ENCODE measurements around the gene CHN1.

Gene CHN1

DNA sequence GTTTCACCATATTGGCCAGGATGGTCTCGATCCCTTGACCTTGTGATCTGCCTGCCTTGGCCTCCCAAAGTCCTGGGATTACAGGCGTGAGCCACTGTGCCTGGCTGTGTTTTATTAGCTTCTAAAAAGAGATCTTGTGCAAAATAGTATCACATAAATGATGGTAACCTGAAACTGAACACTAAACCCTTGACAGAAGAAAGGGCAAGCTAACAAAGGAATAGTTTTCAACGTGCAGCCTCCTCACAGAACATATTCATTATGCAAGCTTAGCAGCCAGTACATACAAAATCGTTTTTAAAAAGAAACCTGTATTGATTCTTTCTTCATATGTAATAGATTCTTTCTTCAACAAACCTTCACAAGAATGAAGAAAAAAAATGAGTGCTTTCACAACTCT, 20.6 kb downstream of the CHN1 start:
- DNase-seq: no peak
- in situ Hi-C loops (cut with MboI; ENCODE audit: low pct_unique_long_range_greater_than_20kb, low sequenced_read_pairs): loop anchor here (25.0 kb wide), 1 partner anchor 222 kb away; the partner anchor contains the start of gene CHRNA1

DNA sequence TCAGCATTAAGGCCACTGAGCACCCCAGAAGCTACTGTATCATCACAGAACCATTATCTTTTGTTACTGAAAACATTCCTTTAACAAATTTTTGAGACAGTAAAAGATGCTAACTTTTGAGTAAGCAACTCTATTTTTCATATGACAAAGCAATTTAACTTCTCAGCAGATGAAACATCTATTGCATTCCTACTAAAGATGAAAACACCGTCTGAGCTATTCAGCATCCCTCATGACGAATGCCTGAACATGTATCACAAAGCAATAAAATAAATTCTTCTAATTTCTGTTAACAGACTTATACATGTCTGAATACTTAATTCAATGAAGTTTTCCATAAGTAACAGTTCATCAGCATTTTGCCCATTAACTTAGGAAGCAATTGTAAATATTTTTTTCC, 23.9 kb downstream of the CHN1 start:
- no peak for DNase-seq
- in situ Hi-C loops (cut with MboI; ENCODE audit: low pct_unique_long_range_greater_than_20kb, low sequenced_read_pairs): loop anchor here (25.0 kb wide), 1 partner anchor 219 kb away; the partner anchor contains the start of gene CHRNA1

DNA sequence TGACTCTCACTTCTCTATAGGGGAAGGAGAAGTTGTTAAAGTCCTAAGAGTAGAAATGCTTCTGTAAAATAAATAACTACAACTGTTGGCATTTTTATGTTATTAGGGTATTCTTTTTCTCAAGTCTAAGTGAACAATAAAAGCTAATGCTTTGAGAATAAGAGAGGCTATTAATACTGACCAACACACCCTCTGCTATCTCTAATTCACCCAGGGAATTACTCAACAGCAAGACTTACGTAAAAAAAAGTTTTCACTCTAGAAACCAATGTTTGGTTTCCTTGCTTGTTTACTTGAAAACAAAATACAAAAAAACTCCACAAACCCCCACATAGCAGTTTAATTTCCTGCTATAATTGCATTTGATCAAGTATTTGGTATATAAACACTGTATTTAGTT, 25.2 kb downstream of the CHN1 start:
- DNase-seq: no peak
- in situ Hi-C loops (cut with MboI; ENCODE audit: low pct_unique_long_range_greater_than_20kb, low sequenced_read_pairs): loop anchor here (25.0 kb wide), 1 partner anchor 218 kb away; the partner anchor contains the start of gene CHRNA1

DNA sequence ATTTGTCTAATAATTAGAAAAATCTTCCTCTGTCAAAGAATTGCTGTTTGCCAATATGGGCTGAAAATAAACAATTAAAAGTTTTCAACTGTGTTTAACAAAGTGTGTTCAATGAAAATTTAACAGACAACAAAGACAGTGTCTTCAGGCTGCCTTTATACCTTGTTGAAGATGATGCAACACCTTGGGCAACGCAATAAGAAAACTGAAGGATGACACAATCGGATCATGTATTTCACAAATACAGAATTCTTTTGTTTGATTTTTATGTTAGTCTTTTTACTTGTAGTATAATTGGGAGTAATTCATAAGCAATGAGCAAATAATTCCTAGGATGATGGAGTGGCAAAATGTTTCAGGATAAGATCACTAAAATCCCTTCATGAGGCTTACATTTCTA, 27.8 kb downstream of the CHN1 start:
- in situ Hi-C loops (cut with MboI; ENCODE audit: low pct_unique_long_range_greater_than_20kb, low sequenced_read_pairs): loop anchor here (25.0 kb wide), 1 partner anchor 215 kb away; the partner anchor contains the start of gene CHRNA1
- DNase-seq: no peak

DNA sequence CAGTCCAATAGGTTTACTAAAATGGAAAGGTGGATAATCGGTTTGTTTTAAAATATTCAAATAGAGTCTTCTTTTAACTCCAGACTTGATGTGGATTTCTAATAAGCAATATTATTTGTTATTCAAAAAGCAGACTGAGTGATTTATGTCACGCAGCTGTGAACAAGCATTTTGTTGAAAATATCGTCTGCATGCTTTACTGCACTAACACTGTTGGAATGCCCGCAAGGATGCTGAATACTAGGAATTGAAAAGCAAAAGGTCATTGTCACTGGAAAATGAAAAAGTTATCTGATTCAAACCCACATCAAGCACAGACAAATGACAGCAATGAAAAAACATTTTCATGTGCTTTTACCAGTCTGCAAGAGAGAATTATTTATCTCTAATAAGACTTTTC, 31.1 kb downstream of the CHN1 start:
- in situ Hi-C loops (cut with MboI; ENCODE audit: low pct_unique_long_range_greater_than_20kb, low sequenced_read_pairs): no loop called here
- no peak for DNase-seq

DNA sequence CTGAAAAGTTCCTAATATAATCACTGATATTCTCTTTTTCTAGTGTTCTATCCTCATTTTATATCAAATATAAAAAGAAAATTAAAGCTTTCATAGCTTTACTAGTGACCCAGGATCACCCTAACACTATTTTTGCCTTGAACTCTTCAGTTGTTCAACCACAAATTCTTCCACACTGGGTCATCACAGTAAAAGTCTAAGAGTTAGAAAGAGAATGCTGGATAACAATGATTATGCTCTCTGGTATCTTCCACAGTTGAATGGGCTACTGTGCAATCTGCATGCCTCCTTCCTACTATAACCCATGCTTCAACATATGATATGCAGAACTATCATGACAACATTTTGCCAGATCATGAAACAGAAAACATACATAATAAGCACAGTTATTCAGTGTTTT, 32.3 kb downstream of the CHN1 start:
- no peak for DNase-seq
- in situ Hi-C loops (cut with MboI; ENCODE audit: low pct_unique_long_range_greater_than_20kb, low sequenced_read_pairs): no loop called here

DNA sequence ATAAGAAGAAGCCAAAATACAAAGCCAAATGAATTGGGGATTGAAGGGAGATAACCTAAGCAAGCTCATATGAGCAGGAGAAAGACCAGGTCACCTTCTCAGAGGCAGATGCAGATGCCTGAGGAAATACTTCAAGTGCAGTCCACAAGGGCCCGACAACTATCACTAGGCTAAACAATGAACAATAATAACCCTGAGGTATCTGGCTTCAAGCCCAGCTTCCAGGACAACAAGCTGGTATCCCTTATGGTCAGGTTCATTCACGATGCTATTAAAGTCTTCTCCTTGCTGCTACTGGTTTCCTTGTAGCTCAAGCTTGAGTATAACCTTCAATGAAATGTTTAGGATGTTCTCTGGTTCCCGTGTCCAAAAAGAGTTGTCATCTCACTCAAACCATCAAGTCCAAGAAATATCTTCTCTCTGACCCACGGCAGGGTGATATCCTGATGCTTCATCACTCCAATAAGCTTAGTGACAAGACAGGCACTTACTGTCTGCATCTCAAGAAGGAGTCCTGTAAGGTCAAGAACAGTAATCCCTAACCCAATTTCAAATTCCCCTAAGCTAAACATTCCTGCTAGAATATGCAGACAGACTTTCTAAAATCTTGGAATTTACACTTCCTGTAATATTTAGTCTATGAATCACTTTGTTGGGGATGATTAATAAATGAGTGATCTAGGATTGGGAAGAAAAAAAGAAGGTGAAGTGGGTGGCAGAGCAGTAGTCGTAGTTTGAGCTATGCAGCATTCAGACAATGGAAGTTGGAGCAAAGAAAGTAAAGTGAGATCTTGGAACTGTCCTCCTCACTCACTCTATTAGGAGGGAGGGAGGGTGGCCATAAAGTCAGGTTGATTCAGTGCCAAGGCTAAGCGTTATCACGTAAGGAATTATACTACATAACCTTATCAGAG, 33.1 kb downstream of the CHN1 start:
- in situ Hi-C loops (cut with MboI; ENCODE audit: low pct_unique_long_range_greater_than_20kb, low sequenced_read_pairs): no loop called here
- no peak for DNase-seq

DNA sequence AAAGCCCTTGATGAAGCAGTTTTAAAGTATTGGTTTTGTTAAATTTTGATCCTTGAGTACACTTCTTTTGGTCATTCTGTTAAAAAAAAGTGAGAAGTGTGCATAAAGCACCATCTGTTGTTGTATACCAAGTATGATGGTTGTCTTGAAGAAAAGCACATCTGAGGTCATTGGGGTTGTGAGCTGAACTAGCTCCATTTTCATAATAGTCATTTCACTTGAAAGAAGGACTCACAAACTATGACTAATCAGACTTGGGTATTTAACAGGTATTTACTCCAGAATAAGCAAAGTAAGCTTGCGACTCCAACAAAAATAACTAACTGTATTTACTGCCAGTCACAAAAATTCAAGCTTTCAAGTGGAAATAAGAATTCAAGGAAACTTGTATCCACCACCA, 35.1 kb downstream of the CHN1 start:
- in situ Hi-C loops (cut with MboI; ENCODE audit: low pct_unique_long_range_greater_than_20kb, low sequenced_read_pairs): no loop called here
- DNase-seq: no peak

DNA sequence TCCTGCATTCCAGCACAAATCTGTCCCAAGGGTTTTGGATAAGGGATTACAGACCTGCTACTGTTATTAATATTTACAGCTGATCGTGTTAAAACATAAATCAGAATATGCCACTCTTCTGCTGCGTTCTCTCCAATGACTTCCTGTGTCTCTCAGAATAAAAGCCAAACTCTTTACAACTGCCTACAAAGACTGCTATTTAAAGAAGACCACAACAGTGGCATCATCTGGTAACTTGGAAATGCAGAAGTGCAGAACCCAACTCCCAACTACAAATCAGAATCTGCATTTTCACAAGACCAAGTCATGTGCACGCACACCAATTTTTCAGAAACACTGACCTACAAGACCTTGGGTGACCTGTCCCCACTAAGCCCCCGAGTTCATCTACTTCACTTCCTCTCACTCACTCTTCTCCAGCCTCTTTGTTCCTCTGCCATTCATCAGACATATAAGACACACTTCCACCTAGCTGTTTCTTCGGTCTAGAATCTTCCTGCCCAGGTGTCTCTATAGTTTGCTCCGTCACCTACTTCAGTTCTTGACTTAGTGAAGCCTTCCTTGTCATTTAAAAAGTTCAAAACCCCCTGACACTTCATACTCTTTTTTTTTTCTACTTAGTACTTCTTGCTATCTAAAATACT, 36.0 kb downstream of the CHN1 start:
- DNase-seq: no peak
- in situ Hi-C loops (cut with MboI; ENCODE audit: low pct_unique_long_range_greater_than_20kb, low sequenced_read_pairs): no loop called here

DNA sequence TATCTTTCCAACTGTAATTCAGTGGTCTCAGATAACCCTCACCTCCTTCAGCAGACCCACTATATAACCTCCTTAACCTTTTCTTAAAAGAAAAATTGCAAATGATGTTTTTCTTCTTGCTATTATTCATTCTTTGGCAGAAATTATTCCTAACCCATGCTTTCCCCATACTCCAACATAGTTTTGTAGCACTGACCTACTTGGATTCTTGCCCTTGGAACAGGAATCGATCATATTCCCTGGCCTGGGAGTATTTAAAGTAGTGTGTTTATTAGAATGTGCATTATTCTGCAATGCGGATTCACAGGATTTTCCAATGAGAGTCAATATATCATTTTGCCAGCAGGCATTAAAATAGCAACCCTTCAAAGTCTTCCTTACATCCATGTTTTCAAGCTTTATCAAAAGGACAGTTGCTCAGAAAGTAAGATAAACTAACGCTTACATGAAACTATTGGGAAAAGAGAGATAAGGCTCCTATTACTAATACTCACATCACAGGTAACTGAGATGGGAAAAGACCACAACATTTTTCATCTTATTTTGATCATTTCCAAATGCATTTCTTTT, 37.4 kb downstream of the CHN1 start:
- no peak for DNase-seq
- in situ Hi-C loops (cut with MboI; ENCODE audit: low pct_unique_long_range_greater_than_20kb, low sequenced_read_pairs): no loop called here

DNA sequence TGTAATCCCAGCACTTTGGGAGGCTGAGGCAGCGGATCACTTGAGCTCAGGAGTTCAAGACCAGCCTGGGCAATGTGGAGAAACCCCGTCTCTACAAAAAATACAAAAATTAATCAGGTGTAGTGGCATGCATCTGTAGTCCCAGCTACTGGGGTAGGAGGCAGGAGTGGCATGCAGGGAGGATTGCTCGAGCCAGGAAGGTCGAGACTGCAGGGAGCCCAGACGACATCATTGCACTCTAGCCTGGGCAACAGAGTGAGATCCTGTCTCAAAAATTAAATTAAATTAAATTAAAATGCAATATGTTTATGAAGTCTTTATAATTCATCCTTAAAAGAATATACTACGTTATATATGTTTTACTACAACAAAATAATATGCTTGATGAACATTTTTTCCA, 38.1 kb downstream of the CHN1 start:
- DNase-seq: no peak
- in situ Hi-C loops (cut with MboI; ENCODE audit: low pct_unique_long_range_greater_than_20kb, low sequenced_read_pairs): no loop called here

DNA sequence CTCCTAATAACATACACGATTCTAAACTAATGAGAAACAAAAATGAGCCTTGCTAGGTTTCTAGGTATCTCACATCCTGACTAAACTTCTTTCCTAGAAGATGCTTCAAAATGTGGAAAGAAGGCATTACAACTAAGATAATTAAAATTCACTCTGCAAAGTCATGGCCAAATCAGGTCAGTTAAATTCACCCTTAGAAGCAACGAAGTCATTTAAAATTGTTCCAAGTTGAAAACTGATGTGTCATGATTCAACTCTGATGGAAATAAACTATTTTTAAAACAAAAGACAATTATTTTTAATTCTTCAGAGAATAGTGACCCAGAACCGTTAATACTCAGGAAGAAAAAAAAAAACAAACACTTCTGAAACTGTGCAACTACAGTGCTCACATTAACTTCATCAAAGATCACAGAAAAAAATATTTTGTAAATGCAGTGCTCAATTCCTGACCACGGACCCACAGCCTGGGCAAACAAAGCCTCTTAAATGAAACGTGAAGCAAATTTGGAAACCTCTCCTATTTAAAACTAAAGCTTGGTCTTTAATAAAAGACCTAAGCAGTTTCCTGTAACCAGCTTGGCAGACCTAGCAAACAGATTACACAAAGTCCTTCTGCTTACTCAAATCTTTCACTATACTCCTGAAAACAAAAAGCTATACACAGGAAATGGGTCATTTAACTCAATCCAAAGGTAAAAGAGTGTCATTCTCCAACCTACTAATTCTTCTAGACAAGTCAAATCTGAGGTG, 39.0 kb downstream of the CHN1 start:
- no peak for DNase-seq
- in situ Hi-C loops (cut with MboI; ENCODE audit: low pct_unique_long_range_greater_than_20kb, low sequenced_read_pairs): no loop called here

DNA sequence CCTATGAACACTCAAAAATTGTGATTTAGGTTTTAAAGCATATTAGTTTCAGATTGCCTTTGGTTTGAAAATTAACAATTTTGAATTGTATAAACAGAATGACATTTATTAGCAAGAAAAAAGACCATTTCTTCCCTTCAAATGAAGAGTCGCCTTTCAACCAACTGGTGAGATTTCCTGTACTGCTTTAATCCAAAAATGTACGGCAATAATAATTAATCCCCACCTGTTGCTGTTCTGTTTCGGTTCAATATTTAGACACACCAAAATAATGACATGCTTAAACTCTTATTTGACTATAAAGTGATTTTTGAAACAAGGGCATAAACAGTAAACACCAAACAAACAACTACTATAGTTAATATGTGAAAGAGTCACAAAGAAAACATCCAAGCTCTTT, 39.6 kb downstream of the CHN1 start:
- no peak for DNase-seq
- in situ Hi-C loops (cut with MboI; ENCODE audit: low pct_unique_long_range_greater_than_20kb, low sequenced_read_pairs): no loop called here

DNA sequence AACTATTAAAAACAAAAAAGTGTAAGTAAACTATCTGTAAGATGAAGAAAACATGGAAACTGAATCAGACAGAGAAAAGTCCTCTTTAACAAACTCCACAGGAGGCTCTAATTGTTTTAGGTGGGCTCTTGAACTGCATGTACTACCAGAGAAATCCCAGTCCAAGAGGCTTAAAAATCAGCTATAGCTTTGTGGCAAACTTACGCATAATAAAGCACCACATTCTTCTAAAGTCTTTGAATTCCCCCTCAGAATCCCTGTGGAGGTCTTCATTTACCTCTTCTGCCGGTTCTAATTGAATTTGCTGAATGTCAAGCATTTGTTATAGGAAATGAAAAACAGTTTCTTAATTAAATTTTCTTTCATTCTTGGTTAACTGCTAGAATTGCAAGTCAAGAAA, 40.8 kb downstream of the CHN1 start:
- no peak for DNase-seq
- in situ Hi-C loops (cut with MboI; ENCODE audit: low pct_unique_long_range_greater_than_20kb, low sequenced_read_pairs): no loop called here

DNA sequence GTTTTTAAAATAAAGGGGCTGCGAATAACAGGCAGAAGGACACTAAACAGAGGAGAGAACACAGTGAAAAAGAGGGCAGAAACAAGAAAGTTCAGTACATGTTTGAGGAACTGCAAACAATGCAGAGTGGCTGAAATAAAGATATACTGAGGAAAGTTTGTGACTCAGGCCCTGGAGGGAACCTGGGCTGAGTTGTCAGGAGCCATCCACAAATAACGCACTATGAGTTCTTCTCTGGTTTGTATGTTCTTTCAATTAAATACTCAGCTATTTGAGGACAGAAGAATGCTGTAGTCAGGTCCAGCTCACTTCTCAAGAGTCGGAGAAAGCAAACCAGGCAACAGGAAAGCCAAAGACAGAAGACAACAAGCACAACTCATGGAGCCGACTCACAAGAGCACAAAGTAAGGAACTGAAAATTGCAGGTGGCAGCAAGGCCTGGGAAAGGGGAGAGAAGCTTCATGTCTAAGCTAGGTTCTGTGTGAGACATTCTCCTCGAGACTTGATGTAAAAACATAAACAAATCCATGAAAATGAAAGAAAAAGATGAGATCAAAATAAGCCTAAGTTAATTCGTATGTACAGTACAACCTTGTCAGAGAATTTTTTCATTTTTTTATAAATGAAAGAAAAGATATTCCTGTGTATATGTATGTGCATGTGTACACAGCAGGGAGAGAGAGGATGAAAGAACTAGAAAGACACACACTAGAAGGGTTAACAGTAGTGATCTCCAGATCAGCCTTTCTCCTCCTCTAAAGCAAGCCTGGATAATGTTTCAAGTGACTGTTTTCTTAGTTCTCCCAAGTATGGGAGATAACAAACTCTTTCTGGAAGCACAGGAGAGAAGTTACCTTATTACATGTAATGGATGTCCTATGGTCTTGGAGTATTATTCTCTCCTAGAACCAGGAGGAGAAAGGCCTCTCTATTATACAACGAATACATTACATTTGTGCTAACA, 41.5 kb downstream of the CHN1 start:
- in situ Hi-C loops (cut with MboI; ENCODE audit: low pct_unique_long_range_greater_than_20kb, low sequenced_read_pairs): no loop called here

DNA sequence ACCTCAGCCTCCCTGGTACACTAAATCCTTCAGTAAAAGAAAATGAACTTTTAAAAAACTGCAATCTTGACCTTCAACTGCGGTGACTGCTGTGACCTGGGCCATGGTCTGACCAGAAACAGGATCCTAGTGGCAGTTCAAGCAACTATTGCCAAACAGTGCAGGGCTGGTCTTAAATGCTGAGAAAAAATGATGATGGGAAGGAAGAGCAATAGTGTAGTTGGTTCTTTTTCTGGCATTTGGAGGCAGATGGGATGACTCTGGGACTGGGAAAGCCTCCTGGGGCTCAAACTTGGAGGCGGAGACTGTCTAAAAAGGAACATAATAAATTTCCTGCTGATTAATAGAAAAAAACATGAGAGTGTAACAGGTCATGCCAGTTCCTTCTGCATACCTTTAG, 45.4 kb downstream of the CHN1 start:
- in situ Hi-C loops (cut with MboI; ENCODE audit: low pct_unique_long_range_greater_than_20kb, low sequenced_read_pairs): no loop called here

More for the DNA sequence above, 41.5 kb downstream of the CHN1 start:
- no peak for DNase-seq

DNA sequence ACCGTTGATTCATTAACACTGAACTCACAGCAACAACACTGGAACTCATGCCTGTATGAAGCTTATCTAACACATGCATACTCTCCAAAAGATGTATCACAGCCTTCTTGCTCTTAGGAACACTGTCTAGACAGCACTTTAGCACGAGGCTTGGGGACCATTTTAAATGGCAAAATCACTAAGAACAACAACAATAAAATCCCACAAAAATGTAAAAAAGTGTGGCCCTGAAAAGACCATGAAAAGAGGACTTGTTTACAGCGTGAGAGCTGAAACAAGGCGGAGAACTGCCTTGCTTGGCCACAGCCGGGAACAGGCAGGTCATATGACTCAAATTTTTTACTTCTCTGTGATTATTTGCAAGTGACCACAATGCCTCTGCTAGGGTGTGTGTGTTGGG, 48.1 kb downstream of the CHN1 start:
- in situ Hi-C loops (cut with MboI; ENCODE audit: low pct_unique_long_range_greater_than_20kb, low sequenced_read_pairs): no loop called here
- no peak for DNase-seq

More for the DNA sequence above, 45.4 kb downstream of the CHN1 start:
- no peak for DNase-seq

DNA sequence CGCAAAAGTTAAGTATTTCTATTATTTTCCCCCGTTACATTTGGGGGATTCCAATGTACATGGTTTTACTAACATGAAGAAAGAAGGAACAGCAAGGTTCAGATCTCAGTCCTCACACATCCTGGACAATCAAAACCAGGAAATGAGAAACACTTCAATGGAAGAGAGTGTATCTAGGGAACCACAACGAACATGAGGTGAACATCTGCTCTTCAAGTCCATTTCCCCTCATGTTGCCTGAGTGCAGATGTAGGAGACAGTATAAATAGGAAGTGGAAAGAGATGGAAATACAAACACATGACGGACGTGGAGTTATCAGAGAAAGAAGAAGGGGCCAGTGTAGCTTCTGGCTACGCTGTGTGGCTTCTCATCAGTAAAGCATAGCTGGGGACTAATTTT, 52.6 kb downstream of the CHN1 start:
- no peak for DNase-seq
- in situ Hi-C loops (cut with MboI; ENCODE audit: low pct_unique_long_range_greater_than_20kb, low sequenced_read_pairs): no loop called here

Measured in KBM-7 (cell line).